Fibroblast of lung (primary cell): ENCODE data around the gene HAUS2. TPM values are rescaled to one million over a fixed set of nuclear protein-coding genes. Genes with fewer than 3 reads are reported as not detected.

Experiments used
- DNase-seq, 2 donors: peaks; one replicate each; pipeline versions ENCODE4 v3.0.0 to v3.0.0-alpha.2; 2010; ENCODE audit warnings: low read depth in 2 of 2
- H2AFZ ChIP-seq: 2 replicates; pipeline ENCODE4 v1.5.1; 2012; ENCODE audit warnings: low read length, control low read depth, inconsistent platforms
- H3K27ac ChIP-seq: 2 replicates; pipeline ENCODE4 v1.5.1; 2011; ENCODE audit warnings: low read length, control low read depth; ENCODE audit not compliant: insufficient read depth
- H3K27me3 ChIP-seq: 2 replicates; pipeline ENCODE4 v1.5.1; 2011; ENCODE audit warnings: mild to moderate bottlenecking, low read length; ENCODE audit not compliant: control insufficient read depth, insufficient read depth
- H3K36me3 ChIP-seq: 2 replicates; pipeline ENCODE4 v1.5.1; 2011; ENCODE audit warnings: low read length; ENCODE audit not compliant: control insufficient read depth, insufficient read depth
- H3K4me1 ChIP-seq: 2 replicates; pipeline ENCODE4 v1.5.1; 2011; ENCODE audit warnings: low read length; ENCODE audit not compliant: control insufficient read depth, insufficient read depth; ENCODE audit errors: extremely low read depth
- H3K4me2 ChIP-seq: 2 replicates; pipeline ENCODE4 v1.5.1; 2011; ENCODE audit warnings: low read length, control low read depth; ENCODE audit not compliant: insufficient read depth; ENCODE audit errors: extremely low read depth
- H3K4me3 ChIP-seq, 4 experiments: fragments of 200-600 bp in 1 of 4; sonication (generic) in 1 of 4; replicated peaks in 1 of 4; 2 replicates each; pipeline ENCODE4 v1.5.1; 2011 to 2016; ENCODE audit warnings: low read length in 4 of 4, low read depth in 3 of 4, mild to moderate bottlenecking in 3 of 4, control low read depth in 2 of 4, inconsistent platforms in 1 of 4, mixed read lengths in 1 of 4; ENCODE audit not compliant: insufficient read depth in 1 of 4; ENCODE audit errors: control extremely low read depth in 1 of 4
- H3K79me2 ChIP-seq: 2 replicates; pipeline ENCODE4 v1.5.1; 2012; ENCODE audit warnings: mild to moderate bottlenecking, low read length, inconsistent platforms; ENCODE audit not compliant: control insufficient read depth, insufficient read depth
- H3K9ac ChIP-seq: 2 replicates; pipeline ENCODE4 v1.5.1; 2011; ENCODE audit warnings: mild to moderate bottlenecking, low read length, control low read depth; ENCODE audit not compliant: insufficient read depth
- H3K9me3 ChIP-seq: 2 replicates; pipeline ENCODE4 v1.5.1; 2012; ENCODE audit warnings: low read depth, low read length; ENCODE audit not compliant: control insufficient read depth, insufficient read depth
- H4K20me1 ChIP-seq: 2 replicates; pipeline ENCODE4 v1.5.1; 2011; ENCODE audit warnings: low read length; ENCODE audit not compliant: control insufficient read depth, insufficient read depth; ENCODE audit errors: extremely low read depth
- CTCF ChIP-seq, 2 donors: IDR thresholded peaks in 1 of 2; conservative IDR thresholded peaks in 1 of 2; 1 replicate in 1 of 2; 2 replicates in 1 of 2; pipeline ENCODE4 v1.5.1; 2011 to 2012; ENCODE audit warnings: low read length in 2 of 2, control low read depth in 1 of 2, inconsistent platforms in 1 of 2, low read depth in 1 of 2, mild to moderate bottlenecking in 1 of 2
- EZH2 ChIP-seq: IDR thresholded peaks from 2 replicates; pipeline ENCODE4 v1.5.1; 2012; ENCODE audit warnings: low read length, control low read depth, mild to moderate bottlenecking; ENCODE audit errors: missing control alignments
- polyA plus RNA-seq, 2 donors: library from polyadenylated mRNA; depleted of rRNA in 1 of 2; stranded (reverse) in 1 of 2; unstranded in 1 of 2; fragments of >200 nt; gene quantifications; 2 replicates each; pipeline ENCODE4 v1.2.1, GENCODE V29; 2011 to 2012; ENCODE audit warnings: missing spikeins in 1 of 2
- total RNA-seq: library from RNA; depleted of rRNA; stranded (reverse); fragments of >200 nt; gene quantifications from 2 replicates; pipeline ENCODE4 v1.2.1, GENCODE V29; 2014

HAUS2 gene
- total and polyA plus RNA-seq, 2 donors (not counting 1 experiment from before 2014, with no cell fraction given): 25.3 to 26.2 TPM

- no peak for TF ChIP-seq EZH2
- no peak for TF ChIP-seq CTCF (conservative IDR thresholded peaks at IDR 0.05 in 1 of 2, IDR thresholded peaks at IDR 0.05 in 1 of 2; ENCODE audit: low read depth in 1 of 2, low read length in 2 of 2)
Observed at GRCh38 chr15:42605796-42606195, 57.2 kb downstream of the HAUS2 start.

GRCh38 chr15:42608110-42608531 lies 59.5 kb downstream of the HAUS2 start:
- Histone ChIP-seq H3K27me3 (no peaks in the 10 kb centered on the region), H3K4me2 (no peak overlapping the region), H3K9ac (no peak overlapping the region), H3K27ac (no peak overlapping the region), H4K20me1 (no peaks in the 10 kb centered on the region), H3K4me1 (peaks cover 4% of the 10 kb centered on the region), H3K36me3 (no peaks in the 10 kb centered on the region), H3K79me2 (no peaks in the 10 kb centered on the region), H3K4me3 (no peak overlapping the region), H3K9me3 (no peaks in the 10 kb centered on the region), H2AFZ (no peak overlapping the region)
- peak in 1 of 2 donors; percentile 75 for DNase-seq
- no peak for TF ChIP-seq EZH2
- no peak for TF ChIP-seq CTCF (conservative IDR thresholded peaks at IDR 0.05 in 1 of 2, IDR thresholded peaks at IDR 0.05 in 1 of 2; ENCODE audit: low read depth in 1 of 2, low read length in 2 of 2)

More at GRCh38 chr15:42605796-42606195, 57.2 kb downstream of the HAUS2 start:
- H3K9me3 ChIP-seq: no peaks in the 10 kb centered on the region
- peak overlapping the region; percentile 31 for H2AFZ ChIP-seq
- no peak for DNase-seq
- no peak overlapping the region for H3K9ac ChIP-seq
- no peaks in the 10 kb centered on the region for H4K20me1 ChIP-seq
- no peaks in the 10 kb centered on the region for H3K36me3 ChIP-seq
- no peaks in the 10 kb centered on the region for H3K79me2 ChIP-seq
- no peak overlapping the region for H3K27ac ChIP-seq
- H3K4me2 ChIP-seq: peak overlapping the region; percentile 25
- H3K4me3 ChIP-seq: no peak overlapping the region
- H3K27me3 ChIP-seq: no peaks in the 10 kb centered on the region
- peaks cover 4% of the 10 kb centered on the region for H3K4me1 ChIP-seq

- Histone ChIP-seq H2AFZ (no peak overlapping the region), H3K4me1 (peaks cover 4% of the 10 kb centered on the region), H4K20me1 (no peaks in the 10 kb centered on the region), H3K9me3 (no peaks in the 10 kb centered on the region), H3K4me3 (no peak overlapping the region), H3K36me3 (no peaks in the 10 kb centered on the region), H3K4me2 (no peak overlapping the region), H3K79me2 (no peaks in the 10 kb centered on the region), H3K27ac (no peak overlapping the region), H3K9ac (no peak overlapping the region), H3K27me3 (no peaks in the 10 kb centered on the region)
- no peak for DNase-seq
- TF ChIP-seq CTCF (conservative IDR thresholded peaks at IDR 0.05 in 1 of 2, IDR thresholded peaks at IDR 0.05 in 1 of 2; ENCODE audit: low read depth in 1 of 2, low read length in 2 of 2): no peak
- no peak for TF ChIP-seq EZH2
Observed at GRCh38 chr15:42608752-42609488, 60.3 kb downstream of the HAUS2 start.
